Immature natural killer cell (primary cell): ENCODE results near the gene MAP1B. TPM values are rescaled to one million over a fixed set of nuclear protein-coding genes. Genes with fewer than 3 reads are reported as not detected.
A peak's percentile ranks its signal among the peaks of the same experiment; 100 is the strongest.

ENCODE experiments used
- DNase-seq, 3 donors: peaks; one replicate each; pipeline ENCODE4 v3.0.0; 2022; ENCODE audit warnings: mixed read lengths in 1 of 3
- H3K27ac Mint-ChIP-seq, 6 donors: one replicate each; pipeline ENCODE4 v1.8.0; 2020; ENCODE audit warnings: mixed read lengths in 6 of 6, mild to moderate bottlenecking in 5 of 6, inconsistent platforms in 4 of 6, moderate library complexity in 3 of 6
- H3K27me3 Mint-ChIP-seq, 3 donors: one replicate each; pipeline ENCODE4 v1.8.0; 2020 to 2021; ENCODE audit warnings: low read depth in 3 of 3, mild to moderate bottlenecking in 3 of 3, mixed read lengths in 3 of 3, moderate library complexity in 3 of 3, inconsistent platforms in 1 of 3
- H3K36me3 Mint-ChIP-seq, 3 donors: one replicate each; pipeline ENCODE4 v1.8.0; 2020; ENCODE audit warnings: mixed read lengths in 3 of 3, inconsistent platforms in 2 of 3, mild to moderate bottlenecking in 2 of 3
- H3K4me1 Mint-ChIP-seq, 2 donors: one replicate each; pipeline ENCODE4 v1.8.0; 2020; ENCODE audit warnings: inconsistent platforms in 2 of 2, mild to moderate bottlenecking in 2 of 2, mixed read lengths in 2 of 2, moderate library complexity in 1 of 2
- H3K4me3 Mint-ChIP-seq, 5 donors: one replicate each; pipeline ENCODE4 v1.8.0; 2020; ENCODE audit warnings: mild to moderate bottlenecking in 5 of 5, mixed read lengths in 5 of 5, inconsistent platforms in 3 of 5, moderate library complexity in 3 of 5
- H3K9me3 Mint-ChIP-seq, 6 donors: one replicate each; pipeline ENCODE4 v1.8.0; 2020; ENCODE audit warnings: mild to moderate bottlenecking in 6 of 6, mixed read lengths in 6 of 6, inconsistent platforms in 4 of 6, moderate library complexity in 3 of 6
- polyA plus RNA-seq, 3 donors: library from polyadenylated mRNA; unstranded; fragments of 300-500 nt; fragmentation: Illumina TruSeq; gene quantifications; one replicate each; pipeline ENCODE4 v1.2.3, GENCODE V29; 2021

MAP1B gene
- polyA plus RNA-seq, 3 donors from 2014 or later = 0.02 to 0.30 (median 0.15) TPM

DNA sequence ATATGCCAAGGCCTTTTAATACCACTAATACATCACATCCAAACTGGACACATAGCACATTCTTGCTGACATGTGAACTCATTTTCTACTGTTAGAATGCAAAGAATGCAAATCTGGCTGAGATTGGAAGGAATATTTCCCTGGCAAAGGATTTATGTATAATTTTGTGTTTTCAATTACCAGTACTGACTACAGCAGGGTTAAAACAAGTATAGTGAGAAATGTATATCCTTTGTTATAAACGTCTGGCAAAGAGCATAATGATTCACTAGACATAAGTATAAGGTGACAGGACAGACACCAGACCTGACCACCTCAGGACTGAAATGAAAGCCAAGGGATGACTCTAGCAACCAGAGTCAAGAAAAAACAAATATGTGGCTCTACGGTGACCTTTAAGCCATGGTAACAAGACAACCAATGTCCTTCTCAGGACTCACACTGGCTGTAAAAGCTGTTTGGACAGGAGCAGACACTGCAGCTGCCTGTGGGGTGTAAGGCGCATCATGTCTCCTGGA lies 117.7 kb downstream of the MAP1B start:
- no peak for DNase-seq
- Mint-ChIP-seq H3K27ac (no peak overlapping the region), H3K9me3 (no peaks in the 10 kb centered on the region), H3K27me3 (peaks cover 0 to 2% (median 0%) of the 10 kb centered on the region in 3 donors), H3K4me1 (no peaks in the 10 kb centered on the region), H3K4me3 (no peak overlapping the region), H3K36me3 (peaks cover 52 to 70% (median 63%) of the 10 kb centered on the region in 3 donors)

DNA sequence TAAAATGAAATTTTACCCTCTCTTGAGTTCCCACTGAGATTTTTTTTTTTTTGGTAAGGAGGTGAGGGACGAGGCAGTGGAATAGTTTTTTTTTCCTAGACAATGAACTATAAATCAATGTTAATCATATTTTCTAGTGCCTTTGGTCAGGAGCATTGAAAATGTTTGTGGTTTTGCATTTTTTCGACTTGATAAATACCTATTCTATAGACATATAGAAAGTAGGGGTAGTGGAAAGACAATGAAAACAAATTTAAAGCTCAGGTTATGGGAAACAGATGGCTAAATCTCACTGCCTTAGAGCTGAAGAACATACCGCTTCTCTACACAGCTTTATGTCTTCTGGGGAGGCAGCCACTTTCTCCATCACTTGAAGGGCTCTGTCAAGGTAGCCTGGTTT lies 118.5 kb downstream of the MAP1B start:
- no peaks in the 10 kb centered on the region for H3K9me3 Mint-ChIP-seq
- H3K27ac Mint-ChIP-seq = no peak overlapping the region
- no peak for DNase-seq
- peaks cover 0 to 2% (median 2%) of the 10 kb centered on the region in 3 donors for H3K27me3 Mint-ChIP-seq
- peaks cover under 1 to 3% of the 10 kb centered on the region in 2 donors for H3K4me1 Mint-ChIP-seq
- no peak overlapping the region for H3K4me3 Mint-ChIP-seq
- peaks cover 58 to 73% (median 66%) of the 10 kb centered on the region in 3 donors for H3K36me3 Mint-ChIP-seq

DNA sequence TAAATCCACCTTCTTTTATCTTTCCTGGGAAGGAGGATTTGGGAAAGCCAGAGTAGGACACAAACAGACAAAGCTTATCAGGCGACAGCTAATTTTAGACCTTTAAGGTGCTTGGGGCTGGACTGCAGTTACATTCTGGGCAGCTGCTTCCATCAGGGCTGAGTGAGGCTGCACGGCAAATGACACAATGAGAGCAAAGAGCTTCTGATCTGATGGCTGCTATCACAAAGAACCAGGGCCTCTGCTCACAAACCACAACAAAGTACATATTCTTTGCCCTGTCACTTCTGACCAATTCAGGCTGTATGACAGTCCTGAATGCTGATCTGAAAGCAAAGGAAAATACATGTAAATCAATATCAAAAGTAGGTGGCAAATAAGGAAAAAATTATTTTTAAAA lies 119.7 kb downstream of the MAP1B start:
- Mint-ChIP-seq H3K4me1 (peaks cover 9 to 15% of the 10 kb centered on the region in 2 donors), H3K9me3 (no peaks in the 10 kb centered on the region), H3K27me3 (peaks cover 0 to 3% (median 2%) of the 10 kb centered on the region in 3 donors), H3K4me3 (no peak overlapping the region), H3K36me3 (peaks cover 62 to 71% (median 63%) of the 10 kb centered on the region in 3 donors), H3K27ac (no peak overlapping the region)
- no peak for DNase-seq

DNA sequence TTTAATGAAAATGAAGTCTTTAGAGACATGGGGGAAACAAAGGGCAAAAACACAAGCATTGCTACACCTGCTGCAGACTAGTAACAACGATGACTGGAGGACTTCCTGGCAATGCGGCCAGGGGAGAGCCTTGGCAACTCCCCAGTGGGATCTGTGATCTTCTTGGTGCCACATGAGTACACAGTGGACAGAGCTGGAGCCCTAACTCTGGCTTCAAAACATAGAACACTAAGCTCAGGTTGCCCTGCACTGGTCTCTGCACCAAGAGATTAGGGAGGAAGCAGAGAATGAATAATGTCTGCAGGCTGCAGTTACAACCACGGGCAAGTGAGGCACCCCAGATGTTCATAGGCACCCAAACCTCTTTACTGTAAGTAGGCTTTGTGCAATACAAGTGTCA lies 121.7 kb downstream of the MAP1B start:
- H3K9me3 Mint-ChIP-seq = no peaks in the 10 kb centered on the region
- peaks cover 25 to 35% of the 10 kb centered on the region in 2 donors for H3K4me1 Mint-ChIP-seq
- H3K27ac Mint-ChIP-seq = no peak overlapping the region
- DNase-seq = no peak
- no peak overlapping the region for H3K4me3 Mint-ChIP-seq
- peaks cover 46 to 52% (median 48%) of the 10 kb centered on the region in 3 donors for H3K36me3 Mint-ChIP-seq
- peaks cover 5 to 8% (median 7%) of the 10 kb centered on the region in 3 donors for H3K27me3 Mint-ChIP-seq

DNA sequence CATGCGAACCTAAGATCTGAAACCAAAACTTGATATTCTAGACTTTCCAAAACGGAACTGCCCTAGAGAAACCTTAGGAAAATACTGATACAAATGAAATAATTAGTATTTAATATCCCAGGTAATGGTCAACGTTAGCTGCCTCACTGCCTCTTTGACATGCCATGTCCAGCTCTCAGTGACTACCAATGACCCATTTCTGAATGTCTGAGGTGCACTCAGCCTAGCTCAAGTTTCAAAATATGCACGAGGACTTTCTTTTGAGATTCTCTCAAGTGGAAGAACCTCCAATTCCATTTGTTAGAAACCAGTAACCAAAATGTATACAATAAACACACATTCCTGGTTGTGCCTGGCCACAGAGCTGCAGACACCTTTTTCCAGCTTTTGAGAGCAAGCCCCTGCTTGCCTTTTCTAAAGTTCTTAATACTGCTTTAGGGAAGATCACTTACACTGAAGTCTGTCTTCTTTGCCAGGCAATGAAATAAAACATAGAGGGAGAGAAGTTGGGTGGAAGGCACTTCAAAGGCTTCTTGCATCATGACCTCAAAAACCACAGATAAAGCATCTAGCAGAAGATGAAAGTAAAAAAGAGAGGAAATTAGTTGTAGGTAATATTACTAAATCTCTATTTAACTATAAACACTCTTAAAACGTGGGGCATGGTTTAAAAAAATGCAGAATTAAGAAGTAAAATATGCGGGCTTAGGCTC lies 124.9 kb downstream of the MAP1B start:
- H3K36me3 Mint-ChIP-seq = peaks cover 29 to 31% (median 29%) of the 10 kb centered on the region in 3 donors
- peak overlapping the region in 5 of 6 donors; percentile 6 to 80 (median 57) for H3K27ac Mint-ChIP-seq
- H3K27me3 Mint-ChIP-seq = peaks cover 11 to 17% (median 13%) of the 10 kb centered on the region in 3 donors
- DNase-seq = peak; percentile 59 to 65 (median 61)
- H3K4me1 Mint-ChIP-seq = peaks cover 54 to 67% of the 10 kb centered on the region in 2 donors
- no peaks in the 10 kb centered on the region for H3K9me3 Mint-ChIP-seq
- H3K4me3 Mint-ChIP-seq = peak overlapping the region; percentile 52 to 79 (median 72)

DNA sequence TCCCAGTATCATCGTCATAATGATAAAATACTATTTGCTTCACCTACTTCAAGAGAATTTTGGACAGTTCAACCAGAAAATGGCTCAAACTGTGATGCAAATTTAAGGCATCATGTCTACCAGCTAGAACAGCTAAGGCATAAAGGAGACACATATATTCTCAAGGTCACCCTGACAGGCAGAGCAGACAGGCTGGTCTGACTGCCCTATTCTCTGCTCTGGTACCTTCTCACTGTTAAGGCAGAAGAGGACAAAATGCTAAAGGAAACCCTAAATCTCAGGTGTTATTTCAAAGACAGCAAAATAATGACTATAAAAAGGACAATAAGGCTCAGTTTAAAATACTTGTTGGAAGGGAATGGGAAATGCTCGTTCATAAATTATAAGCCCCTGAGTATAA lies 125.6 kb downstream of the MAP1B start:
- Mint-ChIP-seq H3K27me3 (peaks cover 11 to 17% (median 13%) of the 10 kb centered on the region in 3 donors), H3K36me3 (peaks cover 24 to 31% (median 30%) of the 10 kb centered on the region in 3 donors), H3K27ac (peak overlapping the region in 5 of 6 donors; percentile 6 to 80 (median 66)), H3K9me3 (no peaks in the 10 kb centered on the region), H3K4me3 (peak overlapping the region; percentile 52 to 79 (median 72)), H3K4me1 (peaks cover 54 to 67% of the 10 kb centered on the region in 2 donors)
- peak in 2 of 3 donors; percentile 7 to 16 for DNase-seq

DNA sequence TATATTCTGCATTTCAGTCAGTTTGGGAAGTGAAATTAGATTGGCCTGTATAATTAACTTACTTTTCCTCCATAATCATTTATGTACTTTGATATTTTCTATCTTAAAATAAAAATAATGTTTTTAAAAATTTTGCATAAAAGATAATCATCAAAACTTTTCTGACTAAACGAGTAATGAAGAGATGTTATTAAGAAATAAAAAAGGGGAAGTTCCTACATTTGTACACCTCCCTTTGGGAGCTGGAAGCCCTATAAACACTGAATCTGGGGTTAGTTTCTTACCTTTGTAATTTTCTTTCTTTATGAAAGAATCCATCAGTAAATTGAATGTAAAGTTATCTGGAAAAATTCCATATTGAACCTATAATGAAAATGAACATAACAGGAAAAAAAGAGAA lies 126.6 kb downstream of the MAP1B start:
- Mint-ChIP-seq H3K27ac (peak overlapping the region in 5 of 6 donors; percentile 7 to 62 (median 60)), H3K4me3 (peak overlapping the region; percentile 31 to 79 (median 65)), H3K27me3 (peaks cover 11 to 17% (median 11%) of the 10 kb centered on the region in 3 donors), H3K4me1 (peaks cover 54 to 67% of the 10 kb centered on the region in 2 donors), H3K36me3 (peaks cover 23 to 35% (median 30%) of the 10 kb centered on the region in 3 donors), H3K9me3 (no peaks in the 10 kb centered on the region)
- no peak for DNase-seq

DNA sequence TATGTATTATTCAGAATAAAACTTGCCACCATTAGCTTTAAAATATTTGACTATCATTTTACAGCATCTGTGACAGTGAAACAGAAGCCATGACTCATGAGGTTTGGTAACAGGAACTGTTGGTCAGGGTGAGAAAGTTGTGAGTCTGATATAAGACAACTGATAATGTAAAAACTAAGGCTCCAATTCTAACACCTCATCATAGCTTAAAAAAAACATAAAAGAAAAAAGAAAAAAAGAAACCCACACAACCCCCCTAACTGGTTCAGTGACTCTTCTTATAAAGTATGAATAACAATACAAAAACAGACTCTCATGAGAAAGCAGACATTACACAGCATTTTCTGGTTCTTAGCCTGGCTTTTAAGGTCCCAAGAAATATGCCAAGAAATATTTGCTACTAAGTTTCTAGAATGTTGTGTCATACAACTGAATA lies 127.0 kb downstream of the MAP1B start:
- Mint-ChIP-seq H3K9me3 (no peaks in the 10 kb centered on the region), H3K4me1 (peaks cover 54 to 67% of the 10 kb centered on the region in 2 donors), H3K4me3 (peak overlapping the region; percentile 31 to 79 (median 65)), H3K27ac (peak overlapping the region; percentile 7 to 62 (median 58)), H3K27me3 (peaks cover 11 to 17% (median 11%) of the 10 kb centered on the region in 3 donors), H3K36me3 (peaks cover 23 to 37% (median 30%) of the 10 kb centered on the region in 3 donors)
- DNase-seq = peak; percentile 83 to 84 (median 84)

DNA sequence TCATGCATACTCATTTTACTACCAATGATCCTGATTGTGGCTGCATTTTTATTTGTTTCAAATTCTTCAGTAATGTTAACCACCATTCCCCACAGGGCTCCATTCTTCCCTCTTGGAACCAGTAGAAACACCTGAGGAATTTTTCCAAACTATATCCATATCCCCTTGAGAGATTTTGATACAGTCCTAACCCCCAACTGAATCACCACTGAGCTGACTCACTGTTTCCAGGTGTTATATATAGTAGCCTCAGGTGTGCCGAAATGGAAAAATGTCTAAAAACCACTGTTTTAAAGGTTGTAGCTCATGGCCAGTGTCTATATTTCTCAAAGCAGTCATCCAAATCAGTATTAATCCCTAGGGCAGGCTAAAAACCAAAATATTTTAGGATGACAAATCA lies 127.6 kb downstream of the MAP1B start:
- peaks cover 11 to 17% (median 11%) of the 10 kb centered on the region in 3 donors for H3K27me3 Mint-ChIP-seq
- no peak for DNase-seq
- peak overlapping the region in 5 of 6 donors; percentile 7 to 69 (median 61) for H3K27ac Mint-ChIP-seq
- H3K9me3 Mint-ChIP-seq = no peaks in the 10 kb centered on the region
- H3K4me1 Mint-ChIP-seq = peaks cover 54 to 67% of the 10 kb centered on the region in 2 donors
- peaks cover 23 to 38% (median 30%) of the 10 kb centered on the region in 3 donors for H3K36me3 Mint-ChIP-seq
- H3K4me3 Mint-ChIP-seq = peak overlapping the region; percentile 31 to 79 (median 65)

DNA sequence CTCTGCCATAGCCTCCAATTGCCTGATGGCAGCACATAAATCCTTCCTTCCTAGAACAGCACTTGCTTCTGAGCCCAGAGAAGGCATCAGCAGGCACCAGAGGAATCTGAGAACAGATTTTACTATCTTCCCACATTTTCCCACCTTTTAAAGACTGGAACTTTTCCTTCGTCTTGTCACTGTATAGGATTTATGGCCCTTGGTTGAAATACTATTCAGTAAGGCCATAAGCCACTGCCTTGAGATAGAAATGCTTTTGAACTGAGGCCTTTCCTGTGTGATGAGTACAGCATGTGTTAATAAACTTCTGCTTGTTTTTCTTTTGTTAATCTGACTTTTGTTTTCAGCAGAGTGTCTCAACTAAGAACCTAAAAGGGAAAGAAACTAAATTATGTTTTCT lies 128.4 kb downstream of the MAP1B start:
- H3K4me3 Mint-ChIP-seq = peak overlapping the region in 4 of 5 donors; percentile 5 to 79 (median 48)
- peaks cover 16 to 32% (median 23%) of the 10 kb centered on the region in 3 donors for H3K36me3 Mint-ChIP-seq
- DNase-seq = no peak
- peaks cover 11 to 15% (median 11%) of the 10 kb centered on the region in 3 donors for H3K27me3 Mint-ChIP-seq
- peak overlapping the region in 3 of 6 donors; percentile 68 to 70 (median 69) for H3K27ac Mint-ChIP-seq
- H3K9me3 Mint-ChIP-seq = no peaks in the 10 kb centered on the region
- H3K4me1 Mint-ChIP-seq = peaks cover 54 to 64% of the 10 kb centered on the region in 2 donors

DNA sequence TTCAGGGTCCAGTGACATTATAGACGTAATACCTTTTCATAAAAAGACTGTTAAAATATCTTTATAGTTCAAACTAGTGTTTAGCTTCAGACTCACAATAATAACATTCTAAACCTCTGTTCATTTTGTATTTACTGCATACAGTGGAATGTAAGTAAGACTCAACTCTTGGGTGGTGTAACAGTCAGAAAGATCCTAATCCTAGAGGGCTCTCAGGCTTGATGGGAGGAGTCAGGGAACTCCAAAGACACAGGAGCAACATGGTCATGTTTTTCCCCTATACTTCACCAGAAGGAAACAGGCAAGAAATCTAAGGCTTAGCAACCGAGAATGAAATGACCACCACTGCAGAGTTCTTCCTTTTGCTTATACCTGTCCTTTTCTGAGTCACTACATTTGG lies 130.1 kb downstream of the MAP1B start:
- no peaks in the 10 kb centered on the region for H3K9me3 Mint-ChIP-seq

DNA sequence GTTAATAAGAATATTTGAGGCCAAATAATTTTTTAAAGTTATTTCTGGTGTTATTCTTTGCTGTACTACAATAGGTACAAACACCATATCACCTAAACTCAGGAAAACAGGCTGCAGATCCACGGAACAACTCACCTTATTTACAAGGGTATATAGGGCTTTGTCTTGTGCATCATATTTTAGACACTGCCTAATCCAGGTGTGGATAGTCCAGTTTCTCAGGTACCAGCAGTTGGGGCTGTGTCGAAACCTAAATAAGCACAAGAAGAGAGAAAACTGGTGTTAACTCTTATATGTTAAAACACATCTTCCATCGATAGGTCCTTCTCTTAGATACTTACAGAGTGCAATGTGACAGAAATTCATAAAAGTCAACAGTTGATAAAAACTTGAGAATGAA lies 130.6 kb downstream of the MAP1B start:
- H3K27me3 Mint-ChIP-seq = peaks cover 4 to 14% (median 9%) of the 10 kb centered on the region in 3 donors
- H3K4me1 Mint-ChIP-seq = peaks cover 37 to 54% of the 10 kb centered on the region in 2 donors
- no peak overlapping the region for H3K27ac Mint-ChIP-seq
- peaks cover 10 to 23% (median 16%) of the 10 kb centered on the region in 3 donors for H3K36me3 Mint-ChIP-seq
- H3K4me3 Mint-ChIP-seq = no peak overlapping the region
- DNase-seq = no peak
- no peaks in the 10 kb centered on the region for H3K9me3 Mint-ChIP-seq

More for the DNA sequence above, 130.1 kb downstream of the MAP1B start:
- Mint-ChIP-seq H3K27ac (no peak overlapping the region), H3K4me1 (peaks cover 42 to 55% of the 10 kb centered on the region in 2 donors), H3K27me3 (peaks cover 7 to 15% (median 10%) of the 10 kb centered on the region in 3 donors), H3K4me3 (no peak overlapping the region), H3K36me3 (peaks cover 8 to 23% (median 16%) of the 10 kb centered on the region in 3 donors)
- no peak for DNase-seq

DNA sequence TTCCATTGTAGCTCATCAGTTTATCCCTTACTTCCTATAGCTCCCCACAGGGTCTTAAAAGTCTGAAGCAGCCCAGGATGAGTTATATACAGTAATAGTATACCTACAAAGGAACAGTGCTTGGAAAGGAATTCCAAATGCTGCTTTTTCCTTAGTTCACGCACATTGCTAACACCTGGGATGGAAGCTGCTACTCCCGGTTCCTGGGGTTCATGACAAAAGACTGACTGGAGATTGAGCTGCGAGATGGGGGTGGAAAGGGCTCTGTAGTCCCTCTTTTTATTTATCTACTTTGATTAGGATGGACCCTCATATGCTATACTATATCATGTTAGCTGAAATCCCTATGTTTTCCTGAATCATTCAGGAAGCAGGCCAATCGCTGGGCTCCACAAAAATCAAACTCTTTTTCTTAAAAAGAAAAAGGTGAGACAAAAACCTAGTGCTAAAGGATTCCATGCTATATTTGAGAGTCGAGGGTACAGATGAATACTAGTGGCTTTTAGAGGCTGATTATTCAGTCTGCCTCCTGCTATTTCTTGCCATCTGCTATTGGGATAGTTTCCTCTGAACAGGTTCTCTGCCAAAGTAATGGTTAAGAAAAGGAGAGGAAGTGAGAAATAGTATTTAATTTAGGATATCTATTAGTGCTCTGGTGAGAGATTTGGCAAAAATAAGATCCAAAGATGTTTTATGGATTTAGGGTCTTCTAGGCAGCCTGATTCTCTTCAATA lies 131.6 kb downstream of the MAP1B start:
- peaks cover 12 to 23% (median 16%) of the 10 kb centered on the region in 3 donors for H3K36me3 Mint-ChIP-seq
- peak overlapping the region in 1 of 6 donors; percentile 21 for H3K27ac Mint-ChIP-seq
- peaks cover 6 to 13% (median 8%) of the 10 kb centered on the region in 3 donors for H3K27me3 Mint-ChIP-seq
- no peak for DNase-seq
- peaks cover 31 to 44% of the 10 kb centered on the region in 2 donors for H3K4me1 Mint-ChIP-seq
- no peak overlapping the region for H3K4me3 Mint-ChIP-seq
- H3K9me3 Mint-ChIP-seq = no peaks in the 10 kb centered on the region
